ENCODE data around the gene HEG1.

DNA sequence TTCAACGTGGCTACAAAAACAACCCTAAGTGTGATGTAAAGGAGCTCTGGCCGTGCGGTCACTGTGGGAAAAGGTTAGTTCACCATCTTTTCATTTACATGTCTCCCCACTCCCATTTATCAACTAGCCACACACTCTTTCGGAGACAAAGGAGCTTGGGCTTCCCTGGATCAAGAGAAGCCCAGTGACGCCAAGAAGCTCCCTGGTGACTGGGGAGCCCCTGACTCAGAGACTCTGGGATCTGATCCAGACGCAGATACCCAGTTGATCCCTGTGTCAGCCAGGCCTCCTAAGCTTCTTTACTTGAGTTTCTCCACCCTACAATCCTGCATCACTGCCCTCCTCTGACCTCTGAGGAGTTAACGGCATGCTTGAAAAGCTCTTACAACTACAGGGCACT, 43.9 kb downstream of the HEG1 start:
- TF ChIP-seq, protein P1, sequence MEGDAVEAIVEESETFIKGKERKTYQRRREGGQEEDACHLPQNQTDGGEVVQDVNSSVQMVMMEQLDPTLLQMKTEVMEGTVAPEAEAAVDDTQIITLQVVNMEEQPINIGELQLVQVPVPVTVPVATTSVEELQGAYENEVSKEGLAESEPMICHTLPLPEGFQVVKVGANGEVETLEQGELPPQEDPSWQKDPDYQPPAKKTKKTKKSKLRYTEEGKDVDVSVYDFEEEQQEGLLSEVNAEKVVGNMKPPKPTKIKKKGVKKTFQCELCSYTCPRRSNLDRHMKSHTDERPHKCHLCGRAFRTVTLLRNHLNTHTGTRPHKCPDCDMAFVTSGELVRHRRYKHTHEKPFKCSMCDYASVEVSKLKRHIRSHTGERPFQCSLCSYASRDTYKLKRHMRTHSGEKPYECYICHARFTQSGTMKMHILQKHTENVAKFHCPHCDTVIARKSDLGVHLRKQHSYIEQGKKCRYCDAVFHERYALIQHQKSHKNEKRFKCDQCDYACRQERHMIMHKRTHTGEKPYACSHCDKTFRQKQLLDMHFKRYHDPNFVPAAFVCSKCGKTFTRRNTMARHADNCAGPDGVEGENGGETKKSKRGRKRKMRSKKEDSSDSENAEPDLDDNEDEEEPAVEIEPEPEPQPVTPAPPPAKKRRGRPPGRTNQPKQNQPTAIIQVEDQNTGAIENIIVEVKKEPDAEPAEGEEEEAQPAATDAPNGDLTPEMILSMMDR (IDR thresholded peaks at IDR 0.05): no peak
- TF ChIP-seq POLR2AphosphoS5 (IDR thresholded peaks at IDR 0.05) (no peak), POLR2A (IDR thresholded peaks at IDR 0.05) (no peak)

All from stomach (tissue), 4 donors.